Gastrocnemius medialis (tissue), 4 donors: ENCODE measurements around the gene KRT12.
A peak's percentile ranks its signal among the peaks of the same experiment; 100 is the strongest.

Source experiments
- CTCF ChIP-seq, 5 experiments: fragments of 450-650 bp in 3 of 5; fragments of 200-600 bp in 2 of 5; sonication (generic) in 2 of 5; IDR thresholded peaks in 4 of 5; conservative IDR thresholded peaks in 1 of 5; 1 replicate in 4 of 5; 2 replicates in 1 of 5; pipeline ENCODE4 v1.5.1; 2016 to 2019; ENCODE audit warnings: antibody characterized with exemption in 5 of 5, mild to moderate bottlenecking in 3 of 5, moderate library complexity in 3 of 5
- POLR2A ChIP-seq, 2 donors: fragments of 450-650 bp; IDR thresholded peaks; one replicate each; pipeline ENCODE4 v1.6.1; 2017; ENCODE audit warnings: antibody characterized with exemption in 2 of 2, mild to moderate bottlenecking in 2 of 2, moderate library complexity in 2 of 2

GRCh38 chr17:40909351-40909750 is 42.3 kb upstream of the KRT12 start:
- no peak for TF ChIP-seq POLR2A (IDR thresholded peaks at IDR 0.05)
- peak; percentile 59 to 72 (median 66) for TF ChIP-seq CTCF (IDR thresholded peaks at IDR 0.05 in 4 of 5, conservative IDR thresholded peaks at IDR 0.05 in 1 of 5)
